MM.1S (cell line): ENCODE results near the gene ZBTB26.

Source experiments
- DNase-seq: peaks from one replicate; pipeline ENCODE4 v3.0.0-alpha.2; 2015
- H2AFZ ChIP-seq: fragments of 300-600 bp; sonication (generic); 2 replicates; pipeline ENCODE4 v1.6.0; 2016; ENCODE audit warnings: antibody characterized with exemption, low read length
- H3F3A ChIP-seq: fragments of 300-600 bp; sonication (generic); 2 replicates; pipeline ENCODE4 v1.6.1; 2016; ENCODE audit warnings: mild to moderate bottlenecking, antibody characterized with exemption, low read length, moderate library complexity, mixed read lengths; ENCODE audit not compliant: insufficient read depth
- H3K27ac ChIP-seq: fragments of 300-600 bp; sonication (generic); 2 replicates; pipeline ENCODE4 v1.5.1; 2016; ENCODE audit warnings: mild to moderate bottlenecking, low read length
- H3K27me3 ChIP-seq: fragments of 300-600 bp; sonication (generic); replicated peaks from 2 replicates; pipeline ENCODE4 v1.6.0; 2016; ENCODE audit warnings: low read length; ENCODE audit not compliant: insufficient read depth
- H3K36me3 ChIP-seq: fragments of 300-600 bp; sonication (generic); replicated peaks from 2 replicates; pipeline ENCODE4 v1.6.1; 2016; ENCODE audit warnings: mild to moderate bottlenecking, low read length, mixed read lengths; ENCODE audit not compliant: insufficient read depth
- H3K4me1 ChIP-seq: fragments of 300-600 bp; sonication (generic); 2 replicates; pipeline ENCODE4 v1.6.1; 2016; ENCODE audit warnings: low read length, mixed read lengths
- H3K4me2 ChIP-seq: fragments of 300-600 bp; sonication (generic); 2 replicates; pipeline ENCODE4 v1.6.0; 2016; ENCODE audit warnings: low read depth, low read length
- H3K4me3 ChIP-seq: fragments of 300-600 bp; sonication (generic); 2 replicates; pipeline ENCODE4 v1.5.1; 2016; ENCODE audit warnings: low read length, mixed read lengths
- H3K79me2 ChIP-seq: fragments of 300-600 bp; sonication (generic); 2 replicates; pipeline ENCODE4 v1.6.1; 2016; ENCODE audit warnings: mixed run types, low read length, mixed read lengths
- H3K9ac ChIP-seq: fragments of 300-600 bp; sonication (generic); 2 replicates; pipeline ENCODE4 v1.6.1; 2016; ENCODE audit warnings: low read length, mixed read lengths
- H3K9me2 ChIP-seq: fragments of 300-600 bp; sonication (generic); replicated peaks from 2 replicates; pipeline ENCODE4 v1.6.1; 2016; ENCODE audit warnings: mild to moderate bottlenecking, low read length, mixed read lengths; ENCODE audit not compliant: insufficient read depth
- H3K9me3 ChIP-seq: fragments of 300-600 bp; sonication (generic); replicated peaks from 2 replicates; pipeline ENCODE4 v1.6.1; 2016; ENCODE audit warnings: mild to moderate bottlenecking, low read length, mixed read lengths; ENCODE audit not compliant: insufficient read depth
- H4K20me1 ChIP-seq: fragments of 300-600 bp; sonication (generic); 2 replicates; pipeline ENCODE4 v1.6.1; 2016; ENCODE audit warnings: mild to moderate bottlenecking, low read length, moderate library complexity, mixed read lengths; ENCODE audit not compliant: insufficient read depth
- EZH2 ChIP-seq: fragments of 300-600 bp; sonication (generic); optimal IDR thresholded peaks from 2 replicates; pipeline ENCODE3; 2017; ENCODE audit warnings: low read depth, mild to moderate bottlenecking, antibody characterized with exemption, low read length, mixed read lengths
- EZH2phosphoT487 ChIP-seq: fragments of 300-600 bp; sonication (generic); IDR thresholded peaks from 2 replicates; pipeline ENCODE4 v1.6.1; 2018; ENCODE audit warnings: antibody characterized with exemption, low read length
- TF ChIP-seq, protein P1 (sequence below): fragments of 300-600 bp; sonication (generic); IDR thresholded peaks from 2 replicates; pipeline ENCODE4 v1.5.1; 2016; ENCODE audit warnings: antibody characterized with exemption, low read length, mixed read lengths

Gene ZBTB26

DNA sequence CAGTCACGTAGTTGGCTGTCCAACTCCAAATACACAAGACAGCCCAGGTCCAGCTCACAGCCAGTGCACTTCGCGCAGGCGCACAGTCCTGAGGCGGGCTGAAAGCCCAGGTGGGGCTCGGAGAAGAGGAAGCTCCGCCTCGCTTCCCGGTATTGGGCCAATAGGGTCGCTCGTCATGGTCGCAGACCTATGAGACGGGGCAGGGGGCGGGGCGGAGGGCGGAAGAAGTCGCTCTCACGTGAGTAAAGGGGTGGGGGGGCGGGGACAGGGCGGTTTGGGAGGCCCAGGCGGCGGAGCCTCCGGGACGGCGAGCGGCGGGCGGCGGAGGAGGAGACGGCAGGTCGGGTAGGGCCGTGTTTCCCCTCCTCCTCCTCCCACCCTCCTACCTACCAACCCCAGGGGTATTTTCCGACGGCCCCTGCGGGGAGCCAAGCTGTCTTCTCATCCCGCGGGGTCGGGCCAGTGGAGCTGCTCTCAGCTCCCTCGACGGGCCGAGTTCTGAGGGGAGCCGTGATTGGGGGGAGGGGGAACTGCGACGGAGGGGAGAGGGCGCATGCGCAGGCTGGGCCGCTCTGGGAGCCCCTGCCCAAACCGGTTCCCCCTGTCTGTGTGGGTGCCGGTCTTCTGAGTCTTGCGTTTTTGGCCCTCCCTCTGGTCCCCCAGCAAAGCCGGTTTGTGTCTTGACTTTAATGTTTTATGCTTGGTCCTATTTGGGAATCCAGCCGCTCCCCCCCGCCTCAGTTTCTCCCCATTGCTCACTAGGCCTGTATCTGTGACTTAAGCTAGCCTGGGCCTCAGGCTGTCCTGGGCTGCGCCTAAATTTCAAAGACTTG is 9.7 kb upstream of the ZBTB26 start, which contains the start of gene RABGAP1:
Gene RABGAP1 (plus strand): TSS at position 272 of the 833 bp plus-strand sequence. CDS start 16,040 bp downstream, outside the sequence.
- no peaks in the 10 kb centered on the region for H3K9me3 ChIP-seq
- peaks cover 54% of the 10 kb centered on the region for H3K79me2 ChIP-seq
- peak within 1 kb of the TSS; percentile 39; the same call in 1 of the 2 replicates for H3K27ac ChIP-seq
- H3K4me1 ChIP-seq: peaks cover 12% of the 10 kb centered on the region; the same call in 1 of the 2 replicates
- peaks cover 8% of the 10 kb centered on the region; the same call in 1 of the 2 replicates for H3F3A ChIP-seq
- TF ChIP-seq, protein P1, sequence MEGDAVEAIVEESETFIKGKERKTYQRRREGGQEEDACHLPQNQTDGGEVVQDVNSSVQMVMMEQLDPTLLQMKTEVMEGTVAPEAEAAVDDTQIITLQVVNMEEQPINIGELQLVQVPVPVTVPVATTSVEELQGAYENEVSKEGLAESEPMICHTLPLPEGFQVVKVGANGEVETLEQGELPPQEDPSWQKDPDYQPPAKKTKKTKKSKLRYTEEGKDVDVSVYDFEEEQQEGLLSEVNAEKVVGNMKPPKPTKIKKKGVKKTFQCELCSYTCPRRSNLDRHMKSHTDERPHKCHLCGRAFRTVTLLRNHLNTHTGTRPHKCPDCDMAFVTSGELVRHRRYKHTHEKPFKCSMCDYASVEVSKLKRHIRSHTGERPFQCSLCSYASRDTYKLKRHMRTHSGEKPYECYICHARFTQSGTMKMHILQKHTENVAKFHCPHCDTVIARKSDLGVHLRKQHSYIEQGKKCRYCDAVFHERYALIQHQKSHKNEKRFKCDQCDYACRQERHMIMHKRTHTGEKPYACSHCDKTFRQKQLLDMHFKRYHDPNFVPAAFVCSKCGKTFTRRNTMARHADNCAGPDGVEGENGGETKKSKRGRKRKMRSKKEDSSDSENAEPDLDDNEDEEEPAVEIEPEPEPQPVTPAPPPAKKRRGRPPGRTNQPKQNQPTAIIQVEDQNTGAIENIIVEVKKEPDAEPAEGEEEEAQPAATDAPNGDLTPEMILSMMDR: no peak
- TF ChIP-seq EZH2phosphoT487: no peak
- TF ChIP-seq EZH2: no peak
- H3K4me3 ChIP-seq: peak within 1 kb of the TSS; percentile 94
- H3K9ac ChIP-seq: peak within 1 kb of the TSS; percentile 70
- H3K27me3 ChIP-seq: no peaks in the 10 kb centered on the region
- H3K9me2 ChIP-seq: no peaks in the 10 kb centered on the region
- no peaks in the 10 kb centered on the region for H3K36me3 ChIP-seq
- no peaks in the 10 kb centered on the region for H4K20me1 ChIP-seq
- H2AFZ ChIP-seq: peak within 1 kb of the TSS; percentile 90
- DNase-seq: peak; percentile 99
- peak within 1 kb of the TSS; percentile 90 for H3K4me2 ChIP-seq

- peak overlapping the region; percentile 39; the same call in 1 of the 2 replicates for H3K27ac ChIP-seq
- TF ChIP-seq, protein P1: no peak
- TF ChIP-seq EZH2 (no peak), EZH2phosphoT487 (no peak)
- peak overlapping the region; percentile 58 for H3K4me3 ChIP-seq
- H4K20me1 ChIP-seq: no peaks in the 10 kb centered on the region
- peak overlapping the region; percentile 90 for H3K4me2 ChIP-seq
- peaks cover 12% of the 10 kb centered on the region; the same call in 1 of the 2 replicates for H3K4me1 ChIP-seq
- H3K9ac ChIP-seq: peak overlapping the region; percentile 32; the same call in 1 of the 2 replicates
- H3K9me2 ChIP-seq: no peaks in the 10 kb centered on the region
- H2AFZ ChIP-seq: peak overlapping the region; percentile 90
- no peak for DNase-seq
- peaks cover 54% of the 10 kb centered on the region for H3K79me2 ChIP-seq
- H3K27me3 ChIP-seq: no peaks in the 10 kb centered on the region
- H3F3A ChIP-seq: peaks cover 8% of the 10 kb centered on the region; the same call in 1 of the 2 replicates
- no peaks in the 10 kb centered on the region for H3K36me3 ChIP-seq
- H3K9me3 ChIP-seq: no peaks in the 10 kb centered on the region
Observed at GRCh38 chr9:122940454-122940748, 9.1 kb upstream of the ZBTB26 start.

- H2AFZ ChIP-seq: no peak overlapping the region
- H3K79me2 ChIP-seq: peaks cover 50% of the 10 kb centered on the region
- no peak overlapping the region for H3K4me2 ChIP-seq
- no peaks in the 10 kb centered on the region for H3K36me3 ChIP-seq
- TF ChIP-seq EZH2 (no peak), EZH2phosphoT487 (no peak)
- TF ChIP-seq, protein P1: no peak
- H3K9me2 ChIP-seq: no peaks in the 10 kb centered on the region
- peaks cover 8% of the 10 kb centered on the region; the same call in 1 of the 2 replicates for H3F3A ChIP-seq
- no peak for DNase-seq
- H3K4me1 ChIP-seq: peaks cover 12% of the 10 kb centered on the region; the same call in 1 of the 2 replicates
- no peak overlapping the region for H3K27ac ChIP-seq
- H4K20me1 ChIP-seq: no peaks in the 10 kb centered on the region
- no peaks in the 10 kb centered on the region for H3K27me3 ChIP-seq
- H3K9me3 ChIP-seq: no peaks in the 10 kb centered on the region
- no peak overlapping the region for H3K4me3 ChIP-seq
- H3K9ac ChIP-seq: no peak overlapping the region
Observed at GRCh38 chr9:122939601-122940000, 8.3 kb upstream of the ZBTB26 start.
